Fibroblast of pulmonary artery (primary cell): ENCODE results near the gene LAMB3.
A peak's percentile ranks its signal among the peaks of the same experiment; 100 is the strongest.

ENCODE experiments used
- DNase-seq: peaks from one replicate; pipeline ENCODE4 v3.0.0-alpha.2; 2010; ENCODE audit warnings: low read depth
- H3K4me3 ChIP-seq: replicated peaks from 2 replicates; pipeline ENCODE4 v1.5.1; 2011; ENCODE audit warnings: low read depth, mild to moderate bottlenecking, control low read depth, low read length, moderate library complexity
- TF ChIP-seq, protein P1 (sequence below): IDR thresholded peaks from 2 replicates; pipeline ENCODE4 v1.5.1; 2011; ENCODE audit warnings: mild to moderate bottlenecking, control low read depth, low read length, inconsistent platforms; ENCODE audit errors: missing control alignments

Gene LAMB3

DNA sequence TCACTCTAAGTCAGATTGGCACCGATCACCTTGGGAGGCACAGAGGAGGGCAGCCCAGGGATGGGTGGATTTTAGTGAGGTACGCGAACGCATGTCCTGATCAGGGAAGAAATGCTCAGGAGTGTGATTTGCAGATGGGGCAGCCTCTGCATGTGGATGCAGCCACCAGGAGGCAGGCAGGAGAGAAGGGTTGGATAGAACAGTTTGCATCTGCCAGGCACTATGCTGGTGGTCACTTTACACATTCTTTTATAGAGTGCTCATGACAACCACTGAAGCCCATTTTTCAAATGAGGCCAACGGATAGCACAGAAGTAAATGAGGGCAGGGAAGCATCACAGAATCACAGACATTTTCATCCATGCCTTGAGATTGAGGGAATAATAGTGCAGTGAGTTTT, 5.7 kb downstream of the LAMB3 start:
- TF ChIP-seq, protein P1, sequence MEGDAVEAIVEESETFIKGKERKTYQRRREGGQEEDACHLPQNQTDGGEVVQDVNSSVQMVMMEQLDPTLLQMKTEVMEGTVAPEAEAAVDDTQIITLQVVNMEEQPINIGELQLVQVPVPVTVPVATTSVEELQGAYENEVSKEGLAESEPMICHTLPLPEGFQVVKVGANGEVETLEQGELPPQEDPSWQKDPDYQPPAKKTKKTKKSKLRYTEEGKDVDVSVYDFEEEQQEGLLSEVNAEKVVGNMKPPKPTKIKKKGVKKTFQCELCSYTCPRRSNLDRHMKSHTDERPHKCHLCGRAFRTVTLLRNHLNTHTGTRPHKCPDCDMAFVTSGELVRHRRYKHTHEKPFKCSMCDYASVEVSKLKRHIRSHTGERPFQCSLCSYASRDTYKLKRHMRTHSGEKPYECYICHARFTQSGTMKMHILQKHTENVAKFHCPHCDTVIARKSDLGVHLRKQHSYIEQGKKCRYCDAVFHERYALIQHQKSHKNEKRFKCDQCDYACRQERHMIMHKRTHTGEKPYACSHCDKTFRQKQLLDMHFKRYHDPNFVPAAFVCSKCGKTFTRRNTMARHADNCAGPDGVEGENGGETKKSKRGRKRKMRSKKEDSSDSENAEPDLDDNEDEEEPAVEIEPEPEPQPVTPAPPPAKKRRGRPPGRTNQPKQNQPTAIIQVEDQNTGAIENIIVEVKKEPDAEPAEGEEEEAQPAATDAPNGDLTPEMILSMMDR, result peak; percentile 28
- no peak overlapping the region for H3K4me3 ChIP-seq
- DNase-seq, result peak; percentile 37

DNA sequence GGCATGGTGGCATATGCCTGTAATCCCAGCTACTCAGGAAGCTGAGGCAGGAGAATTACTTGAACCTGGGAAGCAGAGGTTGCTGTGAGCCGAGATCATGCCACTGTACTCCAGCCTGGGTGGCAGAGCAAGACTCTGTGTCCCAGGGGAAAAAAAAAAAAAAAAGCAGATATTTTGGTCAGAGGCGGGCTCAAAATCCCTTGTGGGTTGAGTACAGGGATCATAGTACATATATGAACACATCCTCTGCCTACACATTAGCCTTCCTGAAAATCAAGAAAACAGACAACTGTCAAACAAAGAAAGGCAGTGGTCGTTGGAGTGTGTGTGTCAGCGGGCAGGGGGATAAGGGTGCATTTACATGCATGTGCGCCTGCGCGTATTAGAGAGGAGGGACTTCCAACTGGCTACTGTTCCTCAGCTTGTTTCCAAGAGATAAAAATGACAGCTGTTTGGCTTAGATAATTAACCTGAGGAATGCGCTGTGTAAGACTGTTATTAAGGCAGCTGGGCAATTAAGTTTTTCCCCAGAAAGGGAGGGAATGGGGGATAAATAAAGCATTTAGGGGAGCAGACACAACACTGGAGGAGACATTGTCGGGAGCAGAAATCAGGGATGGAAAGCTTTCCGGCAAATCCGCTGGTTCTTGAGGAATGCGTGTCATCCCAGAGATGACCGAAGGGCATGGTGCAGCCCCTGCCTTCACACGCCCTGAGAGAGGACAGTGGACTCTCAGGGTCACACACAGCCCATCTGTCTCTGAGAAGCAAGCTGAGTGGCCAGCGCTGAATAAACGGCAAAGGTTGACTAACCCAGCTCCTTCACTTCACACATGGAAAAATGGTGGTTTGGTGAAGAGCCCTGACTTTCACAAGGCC, 6.4 kb downstream of the LAMB3 start:
- H3K4me3 ChIP-seq, result no peak overlapping the region
- no peak for DNase-seq
- TF ChIP-seq, protein P1, result no peak

DNA sequence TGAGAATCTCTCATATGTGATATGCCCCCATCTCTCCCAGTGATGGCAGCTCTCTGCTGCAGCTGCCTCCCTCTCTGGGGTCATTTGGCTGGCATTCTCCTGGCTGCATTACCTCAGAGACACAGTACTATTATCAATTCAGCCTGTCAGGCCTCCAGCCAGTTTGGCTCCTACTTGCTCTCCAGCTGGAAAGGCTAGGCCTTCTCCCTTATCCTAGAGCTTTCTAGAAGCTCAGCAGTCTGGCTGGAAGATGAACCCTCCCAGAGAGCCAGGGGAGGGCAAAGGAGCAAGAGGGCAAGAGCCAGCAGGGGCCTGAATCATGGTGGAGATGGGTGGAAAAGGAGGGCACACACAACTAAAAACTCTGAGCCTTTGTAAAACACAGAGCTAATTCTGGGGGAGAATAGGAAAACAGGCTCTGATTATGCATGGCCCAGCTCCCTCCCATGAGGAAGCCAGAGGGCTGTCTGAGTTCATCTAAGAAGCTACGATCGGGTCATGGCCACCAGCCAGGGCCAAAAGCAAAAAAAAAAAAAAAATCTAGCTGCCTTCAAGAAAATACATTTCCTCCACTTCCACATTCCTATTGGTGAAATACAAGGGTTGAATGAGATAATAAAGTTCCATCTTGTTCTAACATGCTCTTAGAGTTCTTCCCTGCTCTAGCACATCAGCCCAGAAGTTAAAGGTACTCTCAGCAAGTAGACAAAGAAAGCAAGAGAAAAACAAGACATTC, 8.8 kb downstream of the LAMB3 start:
- DNase-seq, result peak; percentile 61
- TF ChIP-seq, protein P1, result no peak
- no peak overlapping the region for H3K4me3 ChIP-seq

DNA sequence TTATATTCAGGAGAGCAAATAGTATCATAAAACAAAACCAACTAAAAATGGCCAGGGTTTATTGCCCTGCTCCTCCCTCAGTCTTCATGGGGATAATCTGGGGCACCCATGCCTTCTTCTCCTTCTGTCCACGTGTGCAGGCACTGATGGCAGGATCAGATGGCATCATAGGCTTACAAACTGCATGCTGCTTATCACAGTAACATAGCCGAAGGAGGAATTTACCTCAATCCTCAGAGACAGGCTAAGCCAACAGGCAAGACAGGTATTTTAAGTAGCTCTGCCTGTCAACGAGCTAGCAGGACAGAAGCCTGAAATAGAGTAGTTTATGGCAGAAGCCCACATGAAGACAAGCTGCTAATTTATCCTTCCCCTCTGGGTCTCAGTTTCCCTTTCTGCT, 9.4 kb downstream of the LAMB3 start:
- H3K4me3 ChIP-seq, result no peak overlapping the region
- DNase-seq, result no peak
- TF ChIP-seq, protein P1, result no peak

DNA sequence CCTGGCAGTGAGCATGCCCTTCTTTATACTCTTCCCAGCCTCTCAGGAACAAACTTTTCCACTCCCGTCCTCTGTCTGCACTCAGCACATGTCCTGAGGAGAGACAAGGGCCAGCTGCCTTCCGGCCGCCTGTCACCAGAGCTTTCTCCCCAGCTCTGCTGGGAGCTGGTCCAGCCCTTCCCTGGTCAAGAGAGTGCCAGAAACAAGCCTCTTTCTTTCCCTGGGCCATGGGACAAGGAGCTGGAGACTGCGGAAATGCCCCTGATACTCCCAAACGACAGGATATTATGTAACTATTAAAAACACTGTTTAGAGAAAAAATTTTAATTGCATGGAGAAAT, 10.4 kb downstream of the LAMB3 start:
- H3K4me3 ChIP-seq, result no peak overlapping the region
- TF ChIP-seq, protein P1, result no peak
- peak; percentile 85 for DNase-seq

DNA sequence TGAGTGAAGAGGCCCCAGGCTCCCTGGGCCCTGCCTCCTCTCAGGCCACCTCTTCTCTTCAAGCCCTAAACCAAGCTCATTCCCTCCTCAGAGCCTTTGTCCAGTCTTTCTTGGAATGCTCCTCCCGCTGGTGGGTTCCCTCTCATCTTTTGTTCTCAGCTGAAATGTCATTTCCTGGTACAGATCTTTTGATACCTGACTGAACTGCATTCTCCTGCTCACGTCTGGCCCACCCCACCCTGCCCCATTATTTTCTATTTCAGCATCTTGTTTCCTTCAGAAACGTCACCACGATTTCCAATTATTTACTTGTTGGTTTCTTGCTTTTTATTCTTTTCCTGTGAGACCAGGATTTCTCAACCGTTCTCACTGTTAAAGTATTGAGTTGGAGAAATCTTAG, 16.4 kb downstream of the LAMB3 start:
- TF ChIP-seq, protein P1, result no peak
- no peak overlapping the region for H3K4me3 ChIP-seq
- no peak for DNase-seq
